GM23248 (cell line): ENCODE results near the gene CHST11. TPM values are rescaled to one million over a fixed set of nuclear protein-coding genes. Genes with fewer than 3 reads are reported as not detected.

Experiments
- DNase-seq: peaks from one replicate; pipeline ENCODE4 v3.0.0-alpha.2; 2015
- H2AFZ ChIP-seq: fragments of 200-600 bp; sonication (generic); 2 replicates; pipeline ENCODE4 v1.6.1; 2016; ENCODE audit warnings: antibody characterized with exemption
- H3F3A ChIP-seq: fragments of 200-600 bp; sonication (generic); 2 replicates; pipeline ENCODE4 v1.6.1; 2016; ENCODE audit warnings: mild to moderate bottlenecking, antibody characterized with exemption, mixed run types; ENCODE audit not compliant: insufficient read depth
- H3K27ac ChIP-seq: fragments of 200-600 bp; sonication (generic); 2 replicates; pipeline ENCODE4 v1.5.1; 2016; ENCODE audit warnings: mild to moderate bottlenecking
- H3K27me3 ChIP-seq: fragments of 200-600 bp; sonication (generic); replicated peaks from 2 replicates; pipeline ENCODE4 v1.6.1; 2016; ENCODE audit warnings: mild to moderate bottlenecking; ENCODE audit not compliant: insufficient read depth
- H3K36me3 ChIP-seq: fragments of 200-600 bp; sonication (generic); 2 replicates; pipeline ENCODE4 v1.6.1; 2016; ENCODE audit warnings: low read depth, mild to moderate bottlenecking
- H3K4me1 ChIP-seq: fragments of 200-600 bp; sonication (generic); 2 replicates; pipeline ENCODE4 v1.6.1; 2016; ENCODE audit warnings: mild to moderate bottlenecking; ENCODE audit not compliant: insufficient read depth
- H3K4me2 ChIP-seq: fragments of 200-600 bp; sonication (generic); one replicate; pipeline ENCODE4 v1.6.1; 2016; ENCODE audit warnings: mild to moderate bottlenecking; ENCODE audit not compliant: unreplicated experiment
- H3K4me3 ChIP-seq: fragments of 200-600 bp; sonication (generic); 2 replicates; pipeline ENCODE4 v1.5.1; 2016; ENCODE audit warnings: mild to moderate bottlenecking
- H3K79me2 ChIP-seq: fragments of 200-600 bp; sonication (generic); 2 replicates; pipeline ENCODE4 v1.6.1; 2016; ENCODE audit warnings: mild to moderate bottlenecking; ENCODE audit not compliant: insufficient read depth
- H3K9ac ChIP-seq: fragments of 200-600 bp; sonication (generic); 2 replicates; pipeline ENCODE4 v1.6.1; 2016; ENCODE audit warnings: mild to moderate bottlenecking
- H3K9me2 ChIP-seq: fragments of 200-600 bp; sonication (generic); 2 replicates; pipeline ENCODE4 v1.6.1; 2016; ENCODE audit warnings: mixed run types, mild to moderate bottlenecking, moderate library complexity; ENCODE audit not compliant: insufficient read depth
- H3K9me3 ChIP-seq: fragments of 200-600 bp; sonication (generic); one replicate; pipeline ENCODE4 v1.6.1; 2017; ENCODE audit warnings: low read depth
- H4K20me1 ChIP-seq: fragments of 200-600 bp; sonication (generic); 2 replicates; pipeline ENCODE4 v1.6.0; 2016; ENCODE audit not compliant: insufficient read depth
- EZH2 ChIP-seq: fragments of 200-600 bp; sonication (generic); IDR thresholded peaks from 2 replicates; pipeline ENCODE4 v1.6.1; 2018; ENCODE audit warnings: antibody characterized with exemption, mild to moderate bottlenecking; ENCODE audit not compliant: insufficient read depth, poor library complexity, severe bottlenecking
- EZH2phosphoT487 ChIP-seq: fragments of 200-600 bp; sonication (generic); IDR thresholded peaks from 2 replicates; pipeline ENCODE4 v1.6.1; 2018; ENCODE audit warnings: antibody characterized with exemption, moderate library complexity, mild to moderate bottlenecking, low read depth; ENCODE audit not compliant: insufficient read depth
- WGBS, 2 experiments: methylation state at CpG; one replicate each; pipeline ENCODE4 v1.1.6; 2015 to 2017; ENCODE audit warnings: low lambda C conversion rate in 2 of 2, low coverage in 1 of 2; ENCODE audit errors: missing lambda C conversion rate in 2 of 2; 5-methylcytosine and 5-hydroxymethylcytosine counted together
- in situ Hi-C: fragments of 300-500 bp; cut with MboI; formaldehyde crosslinking; loops from 2 replicates; pipeline ENCODE4 v1.15.0; 2020
- polyA plus RNA-seq: library from polyadenylated mRNA; unstranded; fragments of >200 nt; fragmentation: Nextera tagmentation; extraction: Ambion mirVana; gene quantifications from 2 replicates; pipeline ENCODE4 v1.2.1, GENCODE V29; 2016
- total RNA-seq: library from RNA; depleted of rRNA; stranded (reverse); fragments of >200 nt; shearing (Covaris generic); gene quantifications from 2 replicates; pipeline ENCODE4 v1.2.3, GENCODE V29; 2014

CHST11 gene
- total and polyA plus RNA-seq, 2 experiments from 2014 or later = 3.7 to 5.4 TPM

- Histone ChIP-seq H3K4me3 (no peak overlapping the region), H3K9me3 (no peaks in the 10 kb centered on the region), H3K79me2 (no peaks in the 10 kb centered on the region), H3K36me3 (no peaks in the 10 kb centered on the region), H2AFZ (no peak overlapping the region), H3K4me2 (no peak overlapping the region), H3F3A (peaks cover 4% of the 10 kb centered on the region), H3K27ac (no peak overlapping the region), H3K4me1 (peaks cover 12% of the 10 kb centered on the region), H3K9me2 (no peaks in the 10 kb centered on the region), H3K27me3 (no peaks in the 10 kb centered on the region), H3K9ac (no peak overlapping the region), H4K20me1 (no peaks in the 10 kb centered on the region)
- in situ Hi-C loops = no loop called here
- DNase-seq = no peak
- TF ChIP-seq EZH2phosphoT487 = no peak
- 92 to 93% methylated on average over 14 of the region's 14 CpGs for WGBS, 2 experiments
These were observed 282.3 kb downstream of the CHST11 start for GRCh38 chr12:104738776-104739642.

GRCh38 chr12:104740668-104741067, 283.9 kb downstream of the CHST11 start:
- H3K27ac ChIP-seq = no peak overlapping the region
- H4K20me1 ChIP-seq = no peaks in the 10 kb centered on the region
- peaks cover 12% of the 10 kb centered on the region for H3K4me1 ChIP-seq
- H3K9ac ChIP-seq = no peak overlapping the region
- no peaks in the 10 kb centered on the region for H3K9me3 ChIP-seq
- DNase-seq = no peak
- H3K79me2 ChIP-seq = no peaks in the 10 kb centered on the region; the same call in 1 of the 2 replicates
- peaks cover 4% of the 10 kb centered on the region for H3F3A ChIP-seq
- H3K36me3 ChIP-seq = no peaks in the 10 kb centered on the region
- 86 to 90% methylated on average over 6 of the region's 6 CpGs for WGBS, 2 experiments
- no peak for TF ChIP-seq EZH2
- TF ChIP-seq EZH2phosphoT487 = no peak
- H3K4me3 ChIP-seq = no peak overlapping the region
- in situ Hi-C loops = no loop called here
- no peak overlapping the region for H3K4me2 ChIP-seq
- H2AFZ ChIP-seq = no peak overlapping the region
- H3K27me3 ChIP-seq = no peaks in the 10 kb centered on the region
- H3K9me2 ChIP-seq = no peaks in the 10 kb centered on the region

- in situ Hi-C loops = no loop called here
- TF ChIP-seq EZH2 = no peak
- no peak for TF ChIP-seq EZH2phosphoT487
- H3K9me2 ChIP-seq = no peaks in the 10 kb centered on the region
These were observed 284.3 kb downstream of the CHST11 start for GRCh38 chr12:104741077-104741476.

GRCh38 chr12:104741497-104742367, 285.0 kb downstream of the CHST11 start:
- H3K9ac ChIP-seq = no peak overlapping the region
- no peaks in the 10 kb centered on the region for H3K27me3 ChIP-seq
- H3K4me1 ChIP-seq = peaks cover 3% of the 10 kb centered on the region; the same call in 1 of the 2 replicates
- 95% methylated on average over 15 of the region's 15 CpGs for WGBS, 2 experiments
- no peak overlapping the region for H3K4me2 ChIP-seq
- no peak for DNase-seq
- H3F3A ChIP-seq = no peaks in the 10 kb centered on the region
- H3K9me3 ChIP-seq = no peaks in the 10 kb centered on the region
- no peak overlapping the region for H2AFZ ChIP-seq
- in situ Hi-C loops = no loop called here
- no peak overlapping the region for H3K4me3 ChIP-seq
- no peak for TF ChIP-seq EZH2phosphoT487
- TF ChIP-seq EZH2 = no peak
- no peaks in the 10 kb centered on the region for H3K36me3 ChIP-seq
- no peak overlapping the region for H3K27ac ChIP-seq
- no peaks in the 10 kb centered on the region; the same call in 1 of the 2 replicates for H3K79me2 ChIP-seq
- H3K9me2 ChIP-seq = no peaks in the 10 kb centered on the region
- no peaks in the 10 kb centered on the region for H4K20me1 ChIP-seq

More at GRCh38 chr12:104741077-104741476, 284.3 kb downstream of the CHST11 start:
- no peak overlapping the region for H2AFZ ChIP-seq
- no peak overlapping the region for H3K9ac ChIP-seq
- H3K4me2 ChIP-seq = no peak overlapping the region
- no peaks in the 10 kb centered on the region; the same call in 1 of the 2 replicates for H3K79me2 ChIP-seq
- H3K4me3 ChIP-seq = no peak overlapping the region
- no peak overlapping the region for H3K27ac ChIP-seq
- no peaks in the 10 kb centered on the region for H3K27me3 ChIP-seq
- no peaks in the 10 kb centered on the region for H3K9me3 ChIP-seq
- 92 to 97% methylated on average over 5 of the region's 5 CpGs for WGBS, 2 experiments
- H3K4me1 ChIP-seq = peaks cover 8% of the 10 kb centered on the region
- no peaks in the 10 kb centered on the region for H3K36me3 ChIP-seq
- no peaks in the 10 kb centered on the region for H4K20me1 ChIP-seq
- H3F3A ChIP-seq = peaks cover 1% of the 10 kb centered on the region
- no peak for DNase-seq
